NCI-H1694 treated with DMSO at 0.1 percent for 48 hours (cell line): ENCODE results near the gene NDUFA11.
"Not testable (repeated sequence)": the region's sequence is repeated elsewhere in the genome, so short reads cannot be mapped to it uniquely, and the experiment has no call there.

ENCODE experiments used
- DNase-seq: peaks from one replicate; lab custom pipeline; 2025; lab: John Stamatoyannopoulos, UW

The NDUFA11 gene

DNA sequence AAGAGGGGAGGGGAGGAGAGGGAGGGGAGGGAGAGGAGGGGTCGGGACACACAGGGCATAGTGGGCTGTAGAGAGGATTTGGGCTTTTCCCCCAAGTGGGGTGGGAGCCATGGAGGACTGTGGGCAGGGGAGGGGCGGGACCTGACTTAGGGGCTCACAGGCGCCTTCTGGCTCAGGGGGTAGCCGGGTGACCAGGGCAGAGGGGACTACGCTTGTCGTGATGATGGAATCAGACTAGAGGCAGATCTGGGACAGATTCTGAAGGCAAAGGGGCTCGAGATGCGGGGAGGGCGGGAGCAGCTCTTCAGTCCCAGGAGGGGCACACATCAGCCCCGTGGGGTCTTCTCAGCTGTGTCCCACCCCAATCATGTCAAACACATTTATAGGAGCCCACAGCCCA is 13.5 kb downstream of the NDUFA11 start:
- no peak for DNase-seq

DNA sequence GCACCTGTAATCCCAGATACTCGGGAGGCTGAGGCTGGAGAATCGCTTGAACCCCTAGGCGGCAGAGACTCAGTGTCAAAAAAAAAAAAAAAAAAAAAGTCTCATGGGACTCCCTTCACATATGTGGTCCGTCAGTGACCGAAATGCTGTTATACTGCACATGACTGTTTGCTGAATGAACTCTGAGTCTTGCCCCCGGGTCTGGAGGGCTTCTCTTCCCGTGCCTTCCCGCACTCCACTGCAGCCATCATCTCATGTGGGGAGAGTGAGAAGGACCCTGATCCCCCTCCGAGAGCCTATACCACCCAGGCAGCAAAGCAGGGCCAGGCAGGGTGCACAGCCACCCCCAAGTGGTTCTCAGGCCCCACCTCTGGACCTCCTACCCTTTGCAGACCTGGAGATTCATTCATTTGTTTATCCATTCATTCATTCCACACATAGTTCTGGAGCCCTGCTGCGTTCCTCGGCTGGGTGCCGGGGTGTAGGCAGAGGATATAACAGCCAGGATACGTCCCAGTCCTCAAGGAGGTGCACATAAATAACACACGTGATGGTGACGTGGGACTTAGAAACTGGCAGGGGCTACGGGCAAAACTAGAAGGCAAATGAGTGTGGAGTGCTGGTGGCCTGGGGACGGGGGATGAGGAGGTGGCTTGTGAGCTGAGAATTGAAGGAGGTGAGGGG is 14.2 kb downstream of the NDUFA11 start:
- DNase-seq = no peak

DNA sequence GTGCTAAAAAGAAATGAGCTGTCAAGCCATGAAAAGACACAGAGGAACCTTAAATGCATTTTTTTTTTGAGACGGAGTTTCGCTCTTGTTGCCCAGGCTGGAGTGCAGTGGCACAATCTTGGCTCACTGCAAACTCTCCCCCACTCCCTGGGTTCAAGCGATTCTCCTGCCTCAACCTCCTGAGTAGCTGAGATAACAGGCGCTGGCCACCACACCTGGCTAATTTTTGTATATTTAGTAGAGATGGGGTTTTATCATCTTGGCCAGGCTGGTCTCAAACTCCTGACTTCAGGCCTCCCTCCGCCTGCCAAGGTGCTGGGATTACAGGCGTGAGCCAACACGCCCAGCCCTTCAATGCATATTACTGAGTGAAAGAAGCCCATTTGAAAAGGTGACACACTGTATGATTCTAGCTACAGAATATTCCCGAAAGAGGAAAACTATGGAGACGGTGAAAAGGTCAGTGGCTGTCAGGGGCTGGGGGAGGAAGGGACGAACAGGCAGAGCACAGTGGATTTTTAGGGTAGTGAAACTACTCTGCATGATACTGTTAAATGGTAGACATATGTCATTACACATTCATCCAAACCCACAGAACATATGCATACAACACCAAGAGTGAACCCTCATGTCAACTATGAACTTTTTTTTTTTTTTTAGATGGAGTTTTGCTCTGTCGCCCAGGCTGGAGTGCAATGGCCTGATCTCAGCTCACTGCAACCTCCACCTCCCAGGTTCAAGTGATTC is 19.4 kb downstream of the NDUFA11 start:
- not testable (repeated sequence) for DNase-seq

DNA sequence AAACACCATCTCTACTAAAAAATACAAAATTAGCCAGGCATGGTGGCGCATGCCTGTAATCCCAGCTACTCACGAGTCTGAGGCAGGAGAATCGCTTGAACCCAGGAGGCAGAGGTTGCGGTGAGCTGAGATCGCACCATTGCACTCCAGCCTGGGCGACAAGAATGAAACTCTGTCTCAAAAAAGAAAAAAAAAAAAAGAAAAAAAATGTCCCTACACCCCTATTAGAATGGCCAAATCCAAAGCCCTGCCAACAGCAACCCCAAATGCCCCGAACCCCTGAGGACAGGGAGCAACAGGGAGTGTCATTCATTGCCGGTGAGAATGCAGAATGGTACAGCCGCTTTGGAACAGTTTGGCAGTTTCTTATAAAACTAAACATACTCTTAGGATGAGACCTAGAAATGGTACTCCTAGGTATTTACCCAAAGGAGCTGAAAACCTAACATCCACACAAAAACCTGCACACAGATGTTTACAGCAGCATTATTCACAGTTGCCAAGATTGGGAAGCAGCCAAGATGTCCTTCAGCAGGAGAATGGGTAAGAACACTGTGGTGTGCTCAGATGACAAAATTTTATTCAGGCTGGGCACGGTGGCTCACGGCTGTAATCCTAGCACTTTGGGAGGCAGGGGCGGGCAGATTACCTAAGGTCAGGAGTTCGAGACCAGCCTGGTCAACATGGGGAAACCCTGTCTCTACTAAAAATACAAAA is 20.3 kb downstream of the NDUFA11 start:
- not testable (repeated sequence) for DNase-seq

DNA sequence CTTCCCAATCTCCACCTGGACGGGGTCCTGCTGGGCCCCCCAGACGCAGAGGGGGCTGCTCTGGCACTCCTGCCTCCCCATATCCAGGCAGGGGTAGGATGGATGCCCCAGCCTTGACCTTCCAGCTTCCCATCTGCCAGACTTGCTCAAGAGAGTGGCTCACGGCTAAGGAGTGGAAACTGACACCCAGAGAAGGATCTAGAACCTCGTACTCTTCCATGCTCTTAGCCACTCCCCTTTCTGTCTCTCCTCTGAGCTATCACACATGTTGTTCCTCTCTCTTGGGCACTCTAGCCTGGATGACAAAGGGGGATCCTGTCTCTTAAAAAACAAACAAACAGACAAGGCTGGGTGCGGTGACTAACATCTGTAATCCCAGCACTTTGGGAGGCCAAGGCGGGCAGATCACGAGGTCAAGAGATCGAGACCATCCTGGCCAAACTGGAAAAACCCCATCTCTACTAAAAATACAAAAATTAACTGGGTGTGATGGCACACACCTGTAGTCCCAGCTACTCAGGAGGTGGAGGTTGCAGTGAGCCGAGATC is 21.1 kb downstream of the NDUFA11 start:
- DNase-seq = no peak

DNA sequence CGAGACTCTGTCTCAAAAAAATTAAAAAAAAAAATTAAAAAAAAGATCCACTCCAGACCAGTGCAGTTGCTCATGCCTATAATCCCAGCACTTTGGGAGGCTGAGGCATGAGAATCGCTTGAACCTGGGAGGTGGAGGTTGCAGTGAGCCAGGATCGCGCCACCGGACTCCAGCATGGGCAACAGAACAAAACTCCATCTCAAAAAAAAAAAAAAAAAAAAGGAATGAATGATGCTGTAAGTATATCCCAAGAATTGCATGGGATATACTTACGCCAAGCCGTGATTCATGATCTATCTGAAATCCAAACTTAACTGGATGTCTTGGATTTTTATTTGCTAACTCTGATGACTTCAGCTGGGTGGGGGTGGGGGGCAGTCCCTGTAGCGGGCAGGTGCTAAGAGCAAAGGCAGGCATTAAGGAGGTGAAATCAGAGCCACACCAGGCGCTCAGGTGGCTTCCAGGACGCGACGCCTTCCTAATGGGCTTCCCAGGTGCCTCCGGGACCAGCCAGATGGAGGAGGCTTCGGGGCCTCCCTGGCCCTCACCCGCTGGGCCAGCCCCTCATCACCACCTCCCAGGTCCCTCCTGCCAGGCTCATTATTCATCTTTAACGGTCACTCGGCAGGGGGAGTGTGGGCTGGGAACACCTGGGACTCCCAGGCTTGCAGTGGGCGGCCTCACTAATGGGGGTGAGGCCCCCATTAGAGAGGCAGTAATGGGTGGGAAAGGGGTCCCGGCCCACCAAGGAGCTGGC is 21.9 kb downstream of the NDUFA11 start:
- DNase-seq = no peak

DNA sequence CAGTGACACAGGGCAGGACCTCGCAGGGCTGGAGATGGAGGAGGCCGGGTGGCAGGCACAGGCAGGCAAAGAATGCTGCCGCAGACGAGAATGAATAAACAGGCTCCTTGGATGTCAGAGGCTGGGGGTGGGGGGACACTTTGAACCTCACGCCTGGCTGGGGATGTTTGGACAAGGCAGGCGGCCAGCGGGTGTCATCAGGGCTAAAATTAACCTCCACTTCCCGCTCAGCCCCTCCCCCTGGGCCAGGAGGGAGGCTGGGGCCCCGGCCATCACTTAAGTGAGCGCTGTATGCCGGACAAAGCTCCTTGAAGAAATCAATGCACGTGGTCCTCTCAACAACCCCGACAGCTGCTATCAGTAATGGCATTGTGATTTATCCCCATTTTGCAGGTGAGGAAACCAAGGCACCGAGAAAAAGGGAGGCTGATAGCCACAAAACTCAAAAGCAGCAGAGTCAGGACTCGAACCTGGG is 22.9 kb downstream of the NDUFA11 start:
- DNase-seq = no peak

DNA sequence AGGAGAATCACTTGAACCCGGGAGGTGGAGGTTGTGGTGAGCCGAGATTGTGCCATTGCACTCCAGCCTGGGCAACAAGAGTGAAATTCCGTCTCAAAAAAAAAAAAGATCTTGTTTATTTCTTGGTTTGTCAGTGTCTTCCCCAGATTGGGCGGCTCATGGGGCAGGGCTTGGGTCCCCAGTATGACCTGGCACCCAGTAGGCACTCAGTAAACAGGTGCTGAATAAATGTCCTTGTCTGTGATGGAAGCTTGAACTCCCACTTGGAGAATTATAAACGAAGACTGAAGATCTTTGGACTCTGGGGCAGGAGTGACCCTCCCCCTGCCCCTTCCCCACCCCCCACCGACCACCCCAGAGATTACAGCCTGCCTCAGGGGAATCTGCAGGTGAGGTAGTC is 23.4 kb downstream of the NDUFA11 start:
- DNase-seq = no peak

DNA sequence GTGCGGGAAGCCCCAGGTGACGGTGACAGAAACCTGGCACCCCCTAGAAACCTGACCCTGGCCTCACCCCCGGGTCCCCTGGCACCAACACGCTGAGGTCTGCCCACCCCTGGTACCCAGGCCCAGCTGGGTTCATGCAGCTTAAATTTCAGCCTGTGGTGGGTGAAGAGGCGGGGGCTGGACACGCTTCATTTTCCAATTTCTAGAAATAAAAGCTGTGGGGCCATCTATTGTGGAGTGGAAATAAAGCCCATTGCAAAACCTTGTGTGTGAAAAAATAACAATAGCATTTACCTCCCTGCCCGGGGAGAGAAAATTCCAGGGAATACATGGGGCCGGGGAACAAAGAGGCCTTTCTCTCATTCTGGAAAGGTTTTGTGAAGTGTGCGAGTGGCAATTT is 25.7 kb downstream of the NDUFA11 start:
- no peak for DNase-seq

DNA sequence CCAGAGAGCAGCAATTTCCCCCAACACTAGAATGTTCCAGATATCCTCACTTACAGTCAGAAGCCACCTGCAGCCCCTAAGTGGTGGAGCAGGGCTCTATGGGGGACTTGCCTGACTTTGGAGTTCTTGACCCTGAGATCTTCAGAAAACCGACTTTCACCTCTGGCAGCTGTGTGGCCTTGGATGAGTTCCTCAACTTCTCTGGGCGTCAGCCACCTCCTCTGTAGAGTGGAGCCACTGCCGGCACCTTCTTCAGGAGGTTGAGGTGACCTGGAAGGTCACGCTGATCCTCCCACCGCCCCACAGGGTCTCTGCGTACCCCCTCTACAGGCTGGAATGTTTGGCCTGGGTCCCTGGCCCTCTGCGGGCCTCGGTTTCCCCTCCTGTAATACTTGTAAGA is 26.2 kb downstream of the NDUFA11 start:
- no peak for DNase-seq

DNA sequence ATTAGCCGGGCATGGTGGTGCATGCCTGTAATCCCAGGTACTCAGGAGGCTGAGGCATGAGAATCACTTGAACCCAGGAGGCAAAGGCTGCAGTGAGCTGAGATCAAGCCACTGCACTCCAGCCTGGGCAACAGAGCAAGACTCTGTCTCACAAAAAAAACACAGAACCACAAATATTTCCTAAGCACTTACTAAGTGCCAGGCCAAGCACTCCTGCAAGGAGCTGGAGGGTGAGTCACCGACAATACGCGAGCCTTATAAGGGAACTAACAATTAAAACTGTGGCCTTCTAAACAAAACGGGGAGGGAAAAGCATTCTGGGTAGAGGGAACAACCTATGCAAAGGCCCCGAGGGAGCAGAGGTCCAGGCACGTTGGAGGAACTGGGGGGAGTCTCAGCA is 29.1 kb downstream of the NDUFA11 start:
- DNase-seq = not testable (repeated sequence)

DNA sequence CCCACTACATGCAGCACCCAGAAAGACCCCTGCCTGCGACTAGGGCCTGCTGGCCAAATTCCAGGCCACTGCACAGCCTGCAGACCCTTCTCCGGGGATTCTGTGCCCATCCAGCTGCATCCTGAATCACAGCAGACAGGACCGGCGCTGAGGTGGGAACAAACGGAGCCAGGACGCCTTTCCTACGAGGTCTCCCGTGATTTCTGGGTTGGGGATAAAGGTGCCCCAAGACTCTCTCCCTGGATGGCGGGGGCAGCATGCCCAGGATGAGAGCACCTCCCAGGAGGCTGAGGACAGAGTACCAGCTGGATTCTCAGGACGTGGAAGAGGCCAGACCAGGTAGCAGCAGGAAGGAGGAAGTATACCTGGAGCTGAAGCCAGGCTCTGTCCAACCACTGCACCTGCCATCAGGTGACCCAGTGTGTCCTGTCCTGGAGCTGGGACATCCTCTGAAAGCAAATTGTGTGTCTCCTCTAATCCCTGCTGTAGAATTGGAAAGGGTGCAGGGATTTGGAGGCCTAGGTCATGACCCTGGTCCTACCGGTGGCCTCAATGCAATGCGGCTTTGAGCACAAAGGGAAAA is 29.9 kb downstream of the NDUFA11 start:
- no peak for DNase-seq

DNA sequence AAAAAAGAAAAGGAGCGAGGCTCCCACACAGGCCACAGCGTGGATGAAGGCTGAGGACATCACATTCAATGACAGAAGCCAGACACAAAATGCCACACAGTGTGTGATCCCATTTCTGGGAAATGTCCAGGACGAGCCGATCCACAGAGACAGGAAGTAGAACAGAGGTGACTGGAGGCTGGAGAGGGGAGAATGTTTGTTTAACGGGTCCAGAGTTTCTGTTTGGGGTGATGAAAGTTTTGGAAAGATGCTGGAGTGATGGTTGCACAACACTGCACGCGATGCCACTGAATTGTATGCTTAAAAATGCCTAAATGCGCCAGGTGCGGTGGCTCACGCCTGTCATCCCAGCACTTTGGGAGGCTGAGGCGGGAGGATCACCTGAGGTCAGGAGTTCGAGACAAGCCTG is 32.6 kb downstream of the NDUFA11 start:
- DNase-seq = no peak

DNA sequence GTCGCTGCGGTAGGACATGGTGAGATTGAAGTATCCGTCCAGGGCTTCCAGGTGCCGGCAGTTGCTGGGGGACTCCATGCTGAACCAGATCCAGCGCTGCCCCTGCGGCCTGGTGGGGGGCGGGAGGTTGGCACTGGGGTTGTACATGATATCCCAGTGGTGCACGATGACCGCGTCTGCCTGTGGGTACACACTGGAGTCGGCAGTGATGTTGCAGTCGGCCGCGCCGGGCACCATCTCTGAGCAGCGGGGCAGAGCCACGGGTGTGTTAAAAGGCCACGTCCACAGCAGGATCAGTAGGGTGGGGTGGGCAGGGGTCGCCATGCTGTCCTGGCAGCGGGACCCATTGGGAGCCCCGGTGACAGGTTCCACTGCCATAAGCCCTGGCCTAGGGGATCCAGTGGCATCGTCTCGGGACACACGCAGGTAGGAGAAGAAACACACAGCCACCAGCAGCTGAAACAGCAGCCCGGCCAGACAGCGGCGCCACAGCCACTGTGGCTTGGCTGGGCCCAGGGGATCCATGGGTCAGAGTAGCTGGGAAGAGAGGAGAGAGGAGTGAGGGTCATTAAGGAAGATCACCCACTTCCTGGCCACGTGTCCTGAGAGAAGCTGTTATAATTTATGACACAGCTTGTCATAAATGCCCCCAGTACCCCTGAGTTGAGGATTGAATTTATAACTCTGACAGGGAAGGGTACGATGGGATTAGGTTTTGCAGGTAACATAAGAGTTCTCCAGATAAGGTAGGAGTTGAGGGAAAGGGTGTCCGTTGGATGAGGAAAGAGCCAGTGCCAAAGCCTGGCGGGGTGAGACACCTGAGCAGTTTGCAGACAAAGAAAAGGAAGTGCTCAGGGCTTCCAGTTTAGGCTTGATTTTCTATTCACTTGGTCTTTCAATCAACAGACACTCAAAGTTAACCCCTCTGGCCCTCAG is 36.1 kb downstream of the NDUFA11 start:
- no peak for DNase-seq

DNA sequence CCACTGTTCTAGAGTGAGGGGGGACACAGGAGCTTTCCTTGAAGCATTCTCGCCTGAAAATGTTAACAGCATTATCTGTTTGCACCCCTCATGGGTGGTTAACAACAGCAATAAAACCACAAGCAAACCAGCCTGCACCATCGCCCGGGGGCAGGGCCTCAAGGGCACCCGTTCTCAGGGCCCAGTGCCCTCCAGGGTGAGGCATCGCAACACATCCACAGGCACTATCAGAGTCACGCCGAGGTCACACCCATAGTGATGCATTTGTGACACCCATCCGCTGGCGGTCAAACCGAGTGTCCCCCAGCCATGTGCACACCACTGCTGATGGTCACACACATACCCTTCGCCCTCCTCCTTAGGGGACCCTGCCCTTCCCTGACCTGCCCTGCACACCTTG is 37.8 kb downstream of the NDUFA11 start:
- DNase-seq = no peak

DNA sequence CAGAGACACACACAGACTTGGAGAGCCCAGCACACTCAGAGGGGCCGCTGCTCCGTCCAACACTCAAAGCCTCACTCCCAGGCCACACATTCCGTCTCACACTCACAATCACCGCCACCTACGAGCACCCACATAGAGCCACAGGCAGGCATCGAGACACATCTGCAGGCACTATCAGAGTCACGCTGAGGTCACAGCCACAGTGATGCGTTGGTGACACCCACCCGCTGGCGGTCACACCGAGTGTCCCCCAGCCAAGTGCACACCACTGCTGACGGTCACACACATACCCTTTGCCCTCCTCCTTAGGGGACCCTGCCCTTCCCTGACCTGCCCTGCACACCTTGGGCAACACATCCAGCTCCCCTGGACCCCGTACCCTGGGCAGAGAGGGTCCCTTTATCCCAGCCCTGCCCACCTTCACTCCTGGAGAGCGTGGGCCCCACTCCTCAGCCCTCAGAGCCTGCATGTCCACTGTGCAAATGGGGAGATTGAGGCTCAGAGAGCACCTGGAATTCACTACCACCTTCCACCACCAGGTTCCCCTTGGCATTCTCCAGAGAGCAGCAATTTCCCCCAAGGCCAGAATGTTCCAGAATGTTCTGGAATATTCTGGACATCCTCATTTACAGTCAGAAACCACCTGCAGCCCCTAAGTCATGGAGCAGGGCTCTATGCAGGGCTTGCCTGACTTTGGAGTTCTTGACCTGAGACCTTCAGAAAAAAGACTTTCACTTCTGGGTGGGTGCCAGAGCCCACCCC is 38.7 kb downstream of the NDUFA11 start:
- no peak for DNase-seq

DNA sequence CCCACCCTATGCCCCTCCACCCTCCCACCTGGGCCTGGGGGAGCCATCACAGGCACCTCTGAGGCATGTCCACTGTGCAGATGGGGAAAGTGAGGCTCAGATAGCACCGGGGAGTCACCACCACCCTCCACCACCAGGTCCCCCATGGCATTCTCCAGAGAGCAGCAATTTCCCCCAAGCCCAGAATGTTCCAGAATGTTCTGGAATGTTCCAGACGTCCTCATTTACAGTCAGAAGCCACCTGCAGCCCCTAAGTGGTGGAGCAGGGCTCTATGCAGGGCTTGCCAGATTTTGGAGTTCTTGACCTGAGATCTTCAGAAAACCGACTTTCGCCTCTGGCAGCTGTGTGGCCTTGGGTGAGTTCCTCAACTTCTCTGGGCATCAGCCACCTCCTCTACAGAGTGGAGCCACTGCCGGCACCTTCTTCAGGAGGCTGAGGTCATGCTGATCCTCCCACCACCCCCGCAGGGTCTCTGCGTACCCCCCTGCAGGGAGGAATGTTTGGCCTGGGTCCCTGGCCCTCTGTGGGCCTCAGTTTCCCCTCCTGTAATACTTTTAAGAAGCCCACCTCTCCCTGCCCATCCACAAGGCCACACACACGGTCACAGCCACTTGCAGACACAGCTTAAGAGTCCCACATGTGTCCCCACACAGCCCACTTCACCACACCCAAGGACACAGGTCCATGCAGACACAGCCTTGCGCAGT is 39.4 kb downstream of the NDUFA11 start:
- no peak for DNase-seq

DNA sequence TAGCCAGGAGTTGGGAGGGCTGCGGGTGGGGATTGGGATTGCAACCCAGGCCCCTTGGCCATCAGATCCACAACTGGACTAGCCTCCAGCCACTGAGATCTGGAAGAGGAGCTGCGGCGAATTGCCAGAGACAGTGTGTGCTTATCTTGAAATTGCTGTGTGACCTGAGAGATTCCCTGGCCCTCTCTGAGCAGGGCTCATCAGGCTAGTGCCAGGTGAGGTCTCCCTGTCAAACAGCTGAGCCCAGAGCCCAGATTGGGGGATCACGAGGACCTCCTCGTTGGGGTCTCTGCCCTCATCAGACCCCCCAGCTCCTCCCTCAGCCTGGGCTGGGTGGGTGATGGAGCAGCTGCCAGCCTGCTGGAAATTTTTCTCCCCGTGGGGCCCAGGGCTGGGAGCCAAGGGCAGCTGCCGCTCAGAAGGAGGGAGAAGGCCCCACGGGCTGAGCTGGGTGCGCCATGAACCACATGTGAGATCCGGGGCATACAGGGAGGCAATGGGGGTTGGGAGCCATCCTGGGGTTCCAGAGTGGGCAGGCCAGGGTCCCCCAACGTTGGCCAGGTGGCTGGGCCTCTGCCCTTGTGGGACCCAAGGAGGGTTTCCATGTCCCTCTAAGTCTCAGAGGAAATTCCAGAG is 40.4 kb downstream of the NDUFA11 start:
- no peak for DNase-seq
